CD4-positive, alpha-beta T cell treated with Interleukin-17A for 4 hours (primary cell): ENCODE data around the gene ODC1.
"Not testable (repeated sequence)": the region's sequence is repeated elsewhere in the genome, so short reads cannot be mapped to it uniquely, and the experiment has no call there.

ENCODE experiments used
- DNase-seq: peaks from one replicate; pipeline ENCODE4 v3.0.0-alpha.2; 2020; ENCODE audit warnings: mixed read lengths

ODC1 gene

DNA sequence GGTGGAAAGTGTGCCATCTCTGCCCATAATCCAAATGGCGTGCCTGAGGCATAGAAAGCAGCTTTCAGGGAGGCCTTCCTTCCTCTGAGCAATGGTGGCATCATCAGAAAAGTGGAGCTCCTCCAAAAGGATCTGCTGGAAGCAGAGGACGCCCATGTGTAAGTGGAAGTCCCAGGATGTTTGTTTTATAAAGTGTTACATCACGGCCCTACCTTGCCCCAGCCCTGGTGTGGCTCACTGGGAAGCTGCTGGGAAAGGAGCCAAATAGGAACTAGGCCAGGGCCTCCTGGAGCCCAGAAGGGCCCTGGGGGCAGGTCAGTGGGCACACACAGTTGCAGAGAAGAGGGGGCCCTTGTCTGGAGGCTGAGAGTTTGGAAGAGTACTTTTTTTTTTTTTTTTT is 4.2 kb upstream of the ODC1 start:
- no peak for DNase-seq

DNA sequence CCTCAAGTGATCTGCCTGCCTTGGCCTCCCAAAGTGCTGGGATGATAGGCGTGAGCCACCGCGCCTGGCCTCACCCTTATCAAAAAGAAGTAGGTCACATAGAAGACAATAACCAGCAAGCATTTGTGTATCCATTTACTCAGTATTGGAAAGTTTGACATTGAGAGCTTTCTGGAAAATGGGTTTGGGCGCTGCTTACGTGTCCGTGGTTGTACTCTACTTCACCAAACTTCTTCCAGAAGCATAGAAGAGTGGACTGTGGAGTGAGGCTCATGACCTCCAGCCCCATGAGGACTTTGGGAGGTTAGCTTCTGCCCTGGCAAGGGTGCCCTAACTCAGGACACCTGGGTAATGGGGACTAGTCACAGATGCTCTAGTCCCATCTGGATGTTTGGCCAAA is 3.7 kb upstream of the ODC1 start:
- no peak for DNase-seq

DNA sequence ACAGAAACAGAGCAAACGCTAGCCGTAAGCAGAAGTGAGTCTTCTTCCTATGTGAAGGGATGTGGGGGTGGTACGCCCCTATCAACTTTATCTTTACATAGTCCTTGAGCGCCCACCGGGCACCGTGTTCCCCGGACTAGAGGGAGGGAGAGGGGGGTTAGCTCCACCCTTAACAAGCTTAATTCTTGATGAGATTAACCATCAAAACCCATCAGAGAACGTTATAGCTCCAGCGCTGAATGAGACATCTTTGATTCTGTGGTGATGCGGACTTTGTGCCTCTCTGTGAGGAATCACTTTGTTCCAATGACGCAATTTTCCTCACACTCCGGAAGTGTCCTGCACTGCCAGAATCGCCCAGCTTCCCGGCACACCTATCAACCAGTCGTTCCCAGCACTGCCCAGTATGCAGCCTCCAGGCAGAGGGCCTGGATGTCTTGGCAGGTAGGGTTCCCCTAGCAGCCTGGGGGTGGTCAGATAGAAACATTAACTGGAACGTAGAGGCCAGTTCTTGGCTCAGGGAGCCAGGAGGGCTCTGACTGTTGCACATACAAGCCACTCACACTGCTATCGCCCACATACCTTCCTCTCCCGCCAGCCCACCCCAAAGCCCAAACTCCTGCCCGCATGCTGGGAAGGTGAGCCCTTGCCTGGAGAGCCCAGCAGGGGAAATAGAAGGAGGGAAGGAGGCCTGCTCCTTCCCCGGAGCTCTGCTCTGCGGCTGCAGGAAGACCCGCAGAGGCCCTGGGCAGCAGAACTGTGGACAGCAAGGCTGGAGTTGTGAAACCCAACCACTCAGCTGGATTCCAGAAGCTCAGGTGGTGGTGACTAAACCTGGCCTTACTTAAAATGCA is 1.9 kb upstream of the ODC1 start:
- DNase-seq: no peak

DNA sequence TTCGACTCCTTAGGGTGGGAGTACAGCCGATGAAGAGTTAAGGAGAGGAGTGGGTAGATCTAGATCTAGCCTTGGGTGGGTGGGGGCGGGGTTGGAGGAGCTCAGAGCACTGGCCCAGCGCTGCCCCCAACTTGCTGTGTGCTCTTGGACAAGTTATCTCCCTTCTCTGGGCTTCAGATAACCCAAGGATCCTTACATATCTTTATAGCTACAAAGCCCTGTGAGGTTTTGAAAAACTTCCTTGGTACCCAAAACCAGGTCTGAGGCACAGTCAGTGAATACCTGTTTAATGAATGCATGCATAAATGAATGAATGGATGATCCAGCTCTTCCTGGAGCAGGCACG is 1.3 kb upstream of the ODC1 start:
- DNase-seq: no peak

DNA sequence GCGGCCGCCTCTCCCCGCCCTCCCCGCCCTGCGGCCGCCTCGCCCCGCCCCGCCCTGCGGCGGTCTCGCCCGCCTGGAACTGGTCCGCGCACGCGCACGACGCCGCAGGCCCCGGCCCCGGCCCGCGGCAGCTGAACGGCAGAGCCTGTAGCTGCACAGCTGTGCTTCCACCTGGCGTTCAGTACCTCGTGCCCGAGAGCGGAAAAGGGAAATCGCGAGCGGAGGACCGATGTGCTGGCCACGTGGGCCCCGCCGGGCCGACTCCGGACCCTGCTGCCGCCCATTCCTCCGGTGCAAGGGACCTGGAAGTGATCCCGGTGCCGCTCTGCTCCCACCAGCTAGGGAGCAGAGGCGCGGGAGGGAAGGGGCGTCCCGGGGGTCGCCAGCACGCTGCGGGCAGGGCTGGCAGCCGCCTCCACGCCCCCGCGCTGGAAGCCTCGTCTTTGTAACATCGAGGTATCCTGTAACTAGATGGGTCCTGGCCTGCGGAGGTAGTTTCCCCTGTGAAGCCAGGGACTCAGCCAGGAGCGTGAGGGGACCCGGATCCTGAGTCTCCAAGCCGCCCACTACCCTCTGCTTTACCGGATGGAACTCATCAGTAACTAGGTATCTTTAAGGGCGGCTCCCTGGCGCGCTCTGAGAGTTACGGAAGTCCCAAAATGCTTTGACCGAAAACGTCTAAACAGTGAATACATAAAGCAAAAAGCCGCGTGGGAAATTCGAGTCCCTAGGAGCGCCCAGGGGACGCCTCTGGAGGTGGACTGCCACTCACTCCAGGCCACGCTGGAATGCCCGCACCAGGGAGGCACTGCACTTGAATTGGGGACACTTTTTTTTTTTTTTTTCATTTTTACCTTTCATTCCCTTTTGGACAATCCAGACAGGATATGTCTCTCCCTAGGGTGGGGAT is 704 bp upstream of the ODC1 start:
- DNase-seq: peak; percentile 96

DNA sequence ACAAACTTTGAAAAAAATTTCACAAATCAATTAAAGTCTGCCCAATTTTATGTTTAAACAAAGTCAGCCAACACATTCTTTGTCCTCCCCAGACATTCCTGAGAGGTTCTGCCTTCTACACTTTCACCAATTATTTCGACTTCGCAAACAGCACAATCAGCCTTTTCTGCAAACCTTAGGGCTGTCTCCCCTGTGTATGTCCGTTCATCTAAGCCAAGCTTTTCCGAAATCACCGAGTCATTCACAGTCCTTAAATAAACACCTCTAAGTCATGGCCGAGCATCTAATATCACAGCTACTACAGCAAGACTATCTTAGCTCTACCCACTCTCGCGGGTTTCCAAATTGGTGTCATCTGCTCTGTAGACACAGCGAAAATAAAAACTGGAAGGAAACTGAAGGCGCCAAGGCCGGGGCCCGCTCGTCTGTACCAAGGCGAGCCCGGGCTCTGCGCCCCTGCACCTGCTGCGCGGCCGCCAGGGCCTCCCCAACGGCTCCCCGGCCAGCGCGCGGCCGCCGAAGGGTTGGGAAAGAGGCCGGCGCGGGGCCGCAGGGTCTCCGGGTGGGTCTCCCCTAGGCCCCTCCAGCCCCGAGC is 730 bp downstream of the ODC1 start:
- peak; percentile 51 for DNase-seq

DNA sequence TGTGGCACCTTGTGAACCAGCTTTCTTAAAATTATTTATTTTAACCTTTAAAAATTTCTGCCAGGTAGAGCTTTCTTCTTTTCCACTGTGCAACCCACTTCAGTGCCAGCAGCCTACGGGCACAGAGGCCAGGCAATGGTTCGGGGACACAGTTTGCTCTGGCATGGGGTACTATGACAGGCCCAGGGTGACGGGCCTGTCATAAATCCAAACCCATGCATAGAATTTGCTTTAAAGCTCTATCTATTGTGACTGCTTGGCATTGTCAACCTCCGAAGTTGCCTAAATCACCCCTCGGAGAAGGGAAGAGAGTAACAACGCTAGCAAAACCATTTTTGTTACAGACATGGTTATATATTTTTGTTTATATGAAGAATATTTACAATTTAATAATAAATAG is 1.5 kb downstream of the ODC1 start:
- no peak for DNase-seq

DNA sequence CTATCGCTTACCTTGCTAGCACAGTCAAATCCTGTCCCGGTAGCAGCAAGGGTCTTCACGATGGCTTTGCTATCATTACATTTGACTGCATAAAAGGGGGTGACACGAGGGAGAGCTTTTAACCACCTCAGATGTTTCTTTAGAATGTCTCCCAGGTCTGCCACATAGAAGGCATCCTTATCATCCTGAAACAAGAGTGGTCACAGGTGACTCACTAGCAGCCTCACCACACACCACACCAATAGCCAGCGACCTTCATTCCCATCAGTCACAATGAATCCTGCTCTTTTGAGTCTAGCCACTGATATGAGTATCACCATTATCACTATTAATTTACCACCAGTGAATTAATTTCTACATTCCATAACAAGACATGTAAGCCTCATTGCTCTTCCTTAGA is 3.7 kb downstream of the ODC1 start:
- no peak for DNase-seq

DNA sequence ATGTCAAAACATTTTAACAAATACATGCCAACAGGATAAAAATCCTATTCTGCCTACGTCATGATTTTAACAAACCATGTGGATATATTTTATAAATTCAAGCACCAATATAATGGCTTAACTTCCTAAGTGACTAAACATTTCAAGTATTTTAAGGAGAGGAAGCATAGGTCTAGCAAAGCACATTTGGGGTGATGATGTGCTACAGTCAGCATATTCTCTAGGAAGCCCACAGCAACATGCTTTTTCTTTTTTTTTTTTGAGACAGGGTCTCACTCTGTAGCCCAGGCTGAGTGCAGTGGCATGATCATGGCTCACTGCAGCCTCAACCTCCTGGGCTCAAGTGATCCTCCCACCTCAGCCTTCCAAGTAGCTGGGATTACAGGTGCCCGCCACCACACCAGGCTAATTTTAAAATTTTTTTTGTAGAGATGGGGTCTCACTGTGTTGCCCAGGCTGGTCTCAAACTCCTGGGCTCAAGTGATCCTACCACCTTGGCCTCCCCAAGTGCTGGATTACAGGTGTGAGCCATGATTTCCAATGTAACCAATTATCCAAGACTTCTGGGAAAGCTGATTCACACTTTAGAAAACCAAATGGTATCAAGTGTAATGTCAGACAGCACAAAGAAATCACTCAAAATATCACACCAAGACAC is 5.5 kb downstream of the ODC1 start:
- DNase-seq: not testable (repeated sequence)

DNA sequence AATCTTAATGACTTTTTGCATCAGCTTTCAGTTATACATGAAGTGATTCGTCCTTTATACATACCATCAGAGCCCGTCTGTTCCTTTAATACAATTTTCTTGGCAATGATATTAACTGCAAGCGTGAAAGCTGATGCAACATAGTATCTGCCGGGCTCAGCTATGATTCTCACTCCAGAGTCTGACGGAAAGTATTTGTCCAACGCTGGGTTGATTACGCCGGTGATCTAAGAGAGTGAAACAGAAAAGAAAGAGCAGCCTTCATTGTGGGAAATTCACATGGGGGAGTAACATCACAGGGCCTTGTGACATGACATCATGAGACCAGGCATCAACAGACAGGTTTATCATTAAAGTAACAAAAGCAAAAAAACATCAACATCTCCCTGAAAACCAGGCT is 6.2 kb downstream of the ODC1 start:
- no peak for DNase-seq

DNA sequence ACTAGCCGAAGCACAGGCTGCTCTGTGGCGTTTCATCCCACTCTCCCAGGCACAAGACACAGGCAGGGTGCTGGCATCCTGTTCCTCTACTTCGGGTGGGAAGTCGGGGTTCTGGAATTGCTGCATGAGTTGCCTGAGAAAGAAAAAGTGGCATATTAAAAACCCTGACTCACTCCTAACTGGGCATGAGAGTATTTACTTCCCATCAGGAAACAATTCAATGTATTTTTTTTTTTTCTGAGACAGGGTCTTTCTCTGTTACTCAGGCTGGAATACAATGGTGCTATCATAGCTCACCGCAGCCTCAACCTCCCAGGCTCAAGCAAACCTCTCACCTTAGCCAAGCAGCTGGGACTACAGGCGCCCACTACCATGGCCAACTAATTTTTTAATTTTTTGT is 7.4 kb downstream of the ODC1 start:
- no peak for DNase-seq

DNA sequence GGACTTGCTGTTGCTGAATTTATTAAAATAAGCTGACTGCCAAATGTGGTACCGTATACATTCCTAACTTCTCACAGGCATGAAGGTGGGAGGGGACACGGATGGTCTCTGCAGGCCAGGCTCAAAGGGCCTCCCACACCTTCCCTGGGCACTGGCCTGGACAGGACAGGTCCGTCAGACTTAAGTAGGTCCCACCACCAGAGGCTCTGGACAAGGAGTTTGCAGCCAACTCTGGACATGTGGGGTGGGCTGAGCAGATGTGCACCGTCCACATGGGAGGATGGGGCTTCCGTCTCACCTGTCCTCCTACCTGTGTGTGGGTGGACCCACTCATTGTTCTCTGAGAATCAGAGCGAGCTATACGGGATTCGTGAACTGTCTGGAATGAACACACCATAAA is 8.2 kb downstream of the ODC1 start:
- no peak for DNase-seq

DNA sequence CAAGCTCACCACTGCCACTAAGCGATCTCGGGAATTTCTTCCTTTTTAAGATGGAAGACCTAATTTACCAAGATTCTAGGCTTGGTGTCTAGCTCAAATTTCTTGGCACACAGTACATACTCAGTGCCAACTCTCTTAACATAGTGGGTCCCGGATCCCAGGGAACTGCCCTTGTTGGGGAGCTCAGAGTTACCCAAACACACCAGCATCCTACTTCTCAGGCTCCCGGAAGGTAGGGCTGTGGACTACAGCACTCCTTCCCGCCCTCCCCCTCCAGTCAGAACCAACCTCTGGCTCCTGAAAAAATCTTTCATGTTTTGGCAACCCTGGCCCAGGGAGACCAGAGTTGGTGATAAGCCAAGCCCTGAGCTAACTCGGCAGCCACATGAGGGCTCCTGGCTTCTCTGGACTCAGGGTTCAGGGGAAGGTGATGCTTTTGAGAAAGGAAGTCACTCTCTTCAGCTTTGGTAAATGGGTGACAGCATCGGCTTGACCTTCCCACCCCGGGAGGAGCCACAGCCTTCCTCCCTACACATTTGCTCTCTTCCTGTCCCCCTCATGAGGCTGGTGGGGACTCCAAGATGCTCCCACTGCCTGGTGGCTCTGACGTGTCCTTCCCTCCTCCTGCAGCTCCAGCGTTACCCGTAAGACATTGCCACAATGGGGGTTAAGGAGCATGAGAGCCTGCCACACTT is 8.8 kb downstream of the ODC1 start:
- no peak for DNase-seq

DNA sequence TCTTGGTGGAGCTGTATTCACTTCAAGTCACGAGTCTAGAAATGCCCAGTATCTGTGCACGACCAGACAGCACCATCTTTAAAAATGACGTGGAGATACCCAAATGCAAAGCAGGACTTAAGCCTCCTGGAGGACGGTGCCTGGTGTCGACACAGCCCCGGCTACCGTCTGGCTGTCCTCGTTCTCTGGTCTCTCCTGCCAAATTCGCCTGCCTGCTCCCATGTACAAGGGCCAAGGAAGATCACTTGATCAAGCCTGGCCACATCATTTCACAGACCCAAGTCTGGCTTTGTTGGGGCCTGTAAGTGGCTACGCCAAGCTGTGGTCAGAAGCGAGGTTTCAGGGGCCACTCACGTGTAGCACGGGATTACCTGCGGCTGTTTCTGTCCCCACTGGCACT is 9.4 kb downstream of the ODC1 start:
- DNase-seq: no peak

DNA sequence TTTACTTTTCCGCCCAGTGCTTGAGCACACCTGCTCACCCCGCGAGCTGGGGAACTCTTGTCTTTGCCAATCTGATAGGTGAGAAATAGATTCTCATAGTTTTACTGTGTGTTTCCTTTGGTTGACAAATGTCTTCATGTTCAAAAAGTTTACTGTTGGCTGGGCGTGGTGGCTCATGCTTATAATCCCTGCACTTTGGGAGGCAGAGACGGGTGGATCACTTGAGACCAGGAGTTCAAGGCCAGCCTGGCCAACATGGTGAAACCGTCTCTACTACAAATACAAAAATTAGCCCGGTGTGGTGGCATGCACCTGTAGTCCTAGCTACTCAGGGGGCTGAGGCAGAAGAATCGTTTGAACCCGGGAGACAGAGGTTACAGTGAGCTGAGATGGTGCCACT is 10.3 kb downstream of the ODC1 start:
- DNase-seq: no peak

DNA sequence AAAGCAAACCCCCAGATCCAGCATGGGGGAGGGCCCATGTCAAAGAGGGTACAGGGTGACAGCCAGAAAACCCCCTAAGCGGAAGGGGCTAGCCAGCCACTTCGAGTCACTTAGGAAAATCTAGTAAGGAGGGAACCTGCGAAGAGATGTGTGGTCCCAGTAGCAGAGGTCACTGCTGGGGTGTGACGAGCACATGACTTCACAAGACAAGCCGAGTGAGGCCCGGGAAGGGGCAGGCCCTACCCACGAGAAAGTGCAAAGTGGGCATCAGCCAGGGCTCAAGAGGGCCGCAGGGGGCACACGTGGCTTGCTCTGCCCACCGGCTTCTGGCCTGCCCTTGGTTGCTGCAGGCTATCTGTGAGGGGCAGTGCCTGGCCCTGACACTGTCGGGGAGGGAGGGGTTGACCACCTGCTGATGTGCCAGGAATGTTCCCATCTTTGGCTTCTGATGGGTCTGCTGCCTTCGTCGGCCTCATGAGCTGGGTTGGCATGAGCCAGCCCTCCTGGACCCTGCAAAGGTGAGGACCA is 11.5 kb downstream of the ODC1 start:
- DNase-seq: no peak

DNA sequence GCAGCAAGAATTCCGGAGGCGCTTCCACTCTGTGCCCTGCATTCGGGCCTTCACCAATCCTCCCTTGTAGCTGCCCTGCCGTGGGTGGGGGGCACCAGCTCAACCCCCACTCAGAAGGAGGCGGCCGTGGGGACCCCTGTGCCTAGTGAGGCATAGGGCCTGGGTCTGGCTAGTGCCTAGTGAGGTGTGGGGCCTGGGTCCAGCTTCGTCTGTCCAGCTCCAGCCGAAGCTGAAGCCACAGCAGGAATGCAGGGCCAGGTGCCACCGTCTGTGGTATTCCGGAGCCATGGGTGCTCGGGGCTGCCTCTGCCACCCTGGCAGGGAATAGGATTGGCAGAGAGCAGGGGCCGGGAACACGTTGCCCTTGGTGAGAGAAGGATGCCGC is 12.3 kb downstream of the ODC1 start:
- no peak for DNase-seq

DNA sequence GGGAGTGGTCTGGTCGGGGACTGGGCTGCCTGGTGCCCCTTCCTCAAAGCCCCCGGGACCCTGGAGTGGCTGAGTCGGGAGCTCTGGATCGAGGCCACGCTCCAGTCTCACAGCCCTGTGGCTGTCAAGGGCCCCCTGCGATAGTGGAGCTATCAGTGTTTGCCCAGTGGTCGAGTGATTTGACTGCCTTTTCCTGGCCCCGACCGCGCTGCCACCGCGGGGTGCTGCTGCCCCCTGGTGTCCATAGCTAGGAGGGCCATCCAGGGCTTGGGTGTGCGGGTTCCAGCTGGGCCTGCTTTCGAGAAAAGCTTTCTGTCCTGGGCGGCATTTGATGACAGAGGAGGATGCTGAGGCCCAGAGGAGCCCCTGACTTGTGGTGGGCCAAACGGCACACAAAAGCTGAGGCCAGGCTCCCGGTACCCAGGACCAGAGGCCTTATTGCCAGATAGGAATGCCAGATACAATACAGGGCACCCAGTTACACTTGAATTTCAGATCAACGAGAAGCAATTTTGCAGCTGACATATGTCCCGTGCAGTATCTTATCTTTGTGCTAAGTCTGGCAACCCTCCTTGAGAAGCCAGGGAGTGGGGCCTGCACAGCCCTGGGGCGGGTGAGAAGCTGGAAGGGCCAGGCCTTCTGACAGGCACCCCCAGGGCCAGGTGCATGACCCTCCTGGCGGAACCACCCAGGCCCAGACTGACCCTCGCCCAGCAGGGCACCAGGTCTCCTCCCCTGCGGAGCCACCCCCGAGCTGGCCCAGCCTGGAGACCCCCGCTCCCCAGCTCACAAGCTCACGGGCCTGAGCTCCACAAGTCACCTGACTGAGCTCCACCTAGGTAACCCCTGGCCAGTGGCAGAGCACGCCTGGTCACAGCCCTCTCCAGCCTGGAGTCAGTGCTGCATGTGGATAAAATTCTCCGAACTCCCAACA is 13.0 kb downstream of the ODC1 start:
- peak; percentile 81 for DNase-seq

DNA sequence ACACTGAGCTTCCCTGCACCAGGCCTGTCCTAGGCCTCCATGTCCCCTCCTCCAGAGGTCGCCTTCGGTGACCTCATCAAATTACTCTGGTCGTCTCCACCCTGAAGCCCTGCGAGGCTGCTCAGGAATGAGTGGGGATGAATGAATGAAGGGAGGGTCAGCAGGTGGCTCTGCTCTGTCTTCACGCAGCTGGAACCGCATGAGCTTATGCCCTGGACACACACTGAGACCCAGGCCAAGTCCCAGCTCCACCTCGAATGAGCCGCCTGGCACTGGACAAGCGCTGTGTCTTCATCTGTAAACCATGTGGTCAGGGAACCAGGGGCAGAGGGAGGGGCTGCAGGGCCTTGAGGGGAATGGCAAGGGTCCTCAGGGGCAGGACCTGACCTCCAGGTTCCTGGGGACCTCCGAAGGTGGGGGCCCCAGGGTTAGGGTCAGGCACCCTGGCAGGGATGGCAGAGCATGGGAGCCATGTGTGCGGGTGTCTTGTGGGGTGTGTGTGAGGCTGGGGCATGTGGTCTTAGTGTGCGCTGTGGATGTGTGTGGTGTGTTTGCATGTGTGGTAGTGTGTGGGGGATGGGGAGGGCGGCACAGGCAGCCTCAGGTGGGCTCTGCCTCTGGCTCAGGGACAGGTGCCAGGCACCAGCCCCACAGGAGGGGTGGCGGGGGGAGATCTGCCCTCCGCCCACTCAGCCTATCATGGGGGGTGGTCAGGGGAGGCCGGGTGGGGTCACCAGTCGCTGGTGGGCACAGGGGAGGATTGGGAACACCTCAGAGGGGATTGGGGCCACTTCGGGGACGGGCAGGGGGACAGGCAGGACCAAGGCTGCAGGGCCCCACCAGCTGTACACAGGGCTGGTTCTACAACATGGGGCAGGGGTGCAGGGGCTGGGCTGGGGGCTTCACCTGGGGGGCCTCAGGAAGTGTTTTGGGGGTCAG is 13.9 kb downstream of the ODC1 start:
- no peak for DNase-seq
